HL-60 (cell line): ENCODE data around the gene PRKCE.

Experiments
- DNase-seq, 2 experiments: peaks; one replicate each; pipeline ENCODE4 v3.0.0-alpha.2; 2010 to 2020; ENCODE audit warnings: low read depth in 1 of 2, low spot score in 1 of 2
- H3K27ac ChIP-seq: fragments of 250-450 bp; sonication (Bioruptor Pico); replicated peaks from 2 replicates; pipeline ENCODE4 v1.5.1; 2020; ENCODE audit warnings: mild to moderate bottlenecking, moderate library complexity
- H3K27me3 ChIP-seq: fragments of 250-450 bp; sonication (Bioruptor Pico); 2 replicates; pipeline ENCODE4 v1.5.1; 2021; ENCODE audit warnings: mild to moderate bottlenecking, moderate library complexity; ENCODE audit not compliant: insufficient read depth, poor library complexity, severe bottlenecking
- H3K4me3 ChIP-seq: replicated peaks from 2 replicates; pipeline ENCODE4 v1.5.1; 2011; ENCODE audit warnings: mild to moderate bottlenecking, control low read depth, low read length; ENCODE audit not compliant: insufficient read depth
- GABPA ChIP-seq: IDR thresholded peaks from 2 replicates; pipeline ENCODE4 v1.6.1; 2012; ENCODE audit warnings: low read depth
- POLR2AphosphoS5 ChIP-seq: IDR thresholded peaks from 2 replicates; pipeline ENCODE4 v1.6.1; 2012; ENCODE audit warnings: low read depth
- SPI1 ChIP-seq: IDR thresholded peaks from 2 replicates; pipeline ENCODE4 v1.6.1; 2012; ENCODE audit warnings: low read depth, mild to moderate bottlenecking, borderline replicate concordance
- TF ChIP-seq, protein P1 (sequence below): IDR thresholded peaks from one replicate; pipeline ENCODE4 v1.5.1; 2011; ENCODE audit warnings: low read length, control low read depth, inconsistent platforms; ENCODE audit not compliant: insufficient read depth
- TF ChIP-seq, protein P2 (sequence below): IDR thresholded peaks from 2 replicates; pipeline ENCODE4 v1.6.1; 2012; ENCODE audit warnings: low read depth; ENCODE audit not compliant: insufficient replicate concordance

The PRKCE gene

DNA sequence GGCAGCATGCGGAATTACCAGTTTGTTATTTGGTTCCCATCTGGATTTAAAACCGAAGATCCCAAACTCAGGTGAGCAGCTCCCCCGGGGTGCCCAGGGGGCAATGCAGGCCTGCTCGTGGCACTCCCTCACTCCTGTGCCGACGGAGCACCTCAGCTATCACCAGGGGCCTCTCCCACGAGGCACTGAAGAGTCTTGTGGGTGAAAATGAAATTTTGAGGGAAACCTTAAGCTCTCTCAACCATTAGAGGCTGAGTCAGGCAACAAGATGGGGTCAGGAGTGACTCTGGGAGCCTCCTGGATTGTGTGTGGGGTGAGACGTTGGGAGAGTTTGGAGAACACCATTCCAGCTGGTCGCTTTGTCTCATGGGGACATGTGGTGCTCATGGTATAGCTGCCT is 189.0 kb downstream of the PRKCE start:
- no peak for TF ChIP-seq SPI1
- TF ChIP-seq, protein P1, sequence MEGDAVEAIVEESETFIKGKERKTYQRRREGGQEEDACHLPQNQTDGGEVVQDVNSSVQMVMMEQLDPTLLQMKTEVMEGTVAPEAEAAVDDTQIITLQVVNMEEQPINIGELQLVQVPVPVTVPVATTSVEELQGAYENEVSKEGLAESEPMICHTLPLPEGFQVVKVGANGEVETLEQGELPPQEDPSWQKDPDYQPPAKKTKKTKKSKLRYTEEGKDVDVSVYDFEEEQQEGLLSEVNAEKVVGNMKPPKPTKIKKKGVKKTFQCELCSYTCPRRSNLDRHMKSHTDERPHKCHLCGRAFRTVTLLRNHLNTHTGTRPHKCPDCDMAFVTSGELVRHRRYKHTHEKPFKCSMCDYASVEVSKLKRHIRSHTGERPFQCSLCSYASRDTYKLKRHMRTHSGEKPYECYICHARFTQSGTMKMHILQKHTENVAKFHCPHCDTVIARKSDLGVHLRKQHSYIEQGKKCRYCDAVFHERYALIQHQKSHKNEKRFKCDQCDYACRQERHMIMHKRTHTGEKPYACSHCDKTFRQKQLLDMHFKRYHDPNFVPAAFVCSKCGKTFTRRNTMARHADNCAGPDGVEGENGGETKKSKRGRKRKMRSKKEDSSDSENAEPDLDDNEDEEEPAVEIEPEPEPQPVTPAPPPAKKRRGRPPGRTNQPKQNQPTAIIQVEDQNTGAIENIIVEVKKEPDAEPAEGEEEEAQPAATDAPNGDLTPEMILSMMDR = no peak
- TF ChIP-seq POLR2AphosphoS5 = no peak
- TF ChIP-seq, protein P2, sequence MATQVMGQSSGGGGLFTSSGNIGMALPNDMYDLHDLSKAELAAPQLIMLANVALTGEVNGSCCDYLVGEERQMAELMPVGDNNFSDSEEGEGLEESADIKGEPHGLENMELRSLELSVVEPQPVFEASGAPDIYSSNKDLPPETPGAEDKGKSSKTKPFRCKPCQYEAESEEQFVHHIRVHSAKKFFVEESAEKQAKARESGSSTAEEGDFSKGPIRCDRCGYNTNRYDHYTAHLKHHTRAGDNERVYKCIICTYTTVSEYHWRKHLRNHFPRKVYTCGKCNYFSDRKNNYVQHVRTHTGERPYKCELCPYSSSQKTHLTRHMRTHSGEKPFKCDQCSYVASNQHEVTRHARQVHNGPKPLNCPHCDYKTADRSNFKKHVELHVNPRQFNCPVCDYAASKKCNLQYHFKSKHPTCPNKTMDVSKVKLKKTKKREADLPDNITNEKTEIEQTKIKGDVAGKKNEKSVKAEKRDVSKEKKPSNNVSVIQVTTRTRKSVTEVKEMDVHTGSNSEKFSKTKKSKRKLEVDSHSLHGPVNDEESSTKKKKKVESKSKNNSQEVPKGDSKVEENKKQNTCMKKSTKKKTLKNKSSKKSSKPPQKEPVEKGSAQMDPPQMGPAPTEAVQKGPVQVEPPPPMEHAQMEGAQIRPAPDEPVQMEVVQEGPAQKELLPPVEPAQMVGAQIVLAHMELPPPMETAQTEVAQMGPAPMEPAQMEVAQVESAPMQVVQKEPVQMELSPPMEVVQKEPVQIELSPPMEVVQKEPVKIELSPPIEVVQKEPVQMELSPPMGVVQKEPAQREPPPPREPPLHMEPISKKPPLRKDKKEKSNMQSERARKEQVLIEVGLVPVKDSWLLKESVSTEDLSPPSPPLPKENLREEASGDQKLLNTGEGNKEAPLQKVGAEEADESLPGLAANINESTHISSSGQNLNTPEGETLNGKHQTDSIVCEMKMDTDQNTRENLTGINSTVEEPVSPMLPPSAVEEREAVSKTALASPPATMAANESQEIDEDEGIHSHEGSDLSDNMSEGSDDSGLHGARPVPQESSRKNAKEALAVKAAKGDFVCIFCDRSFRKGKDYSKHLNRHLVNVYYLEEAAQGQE = no peak
- TF ChIP-seq GABPA = no peak
- no peak overlapping the region for H3K27ac ChIP-seq
- DNase-seq = no peak
- H3K27me3 ChIP-seq = no peaks in the 10 kb centered on the region
- no peak overlapping the region for H3K4me3 ChIP-seq

DNA sequence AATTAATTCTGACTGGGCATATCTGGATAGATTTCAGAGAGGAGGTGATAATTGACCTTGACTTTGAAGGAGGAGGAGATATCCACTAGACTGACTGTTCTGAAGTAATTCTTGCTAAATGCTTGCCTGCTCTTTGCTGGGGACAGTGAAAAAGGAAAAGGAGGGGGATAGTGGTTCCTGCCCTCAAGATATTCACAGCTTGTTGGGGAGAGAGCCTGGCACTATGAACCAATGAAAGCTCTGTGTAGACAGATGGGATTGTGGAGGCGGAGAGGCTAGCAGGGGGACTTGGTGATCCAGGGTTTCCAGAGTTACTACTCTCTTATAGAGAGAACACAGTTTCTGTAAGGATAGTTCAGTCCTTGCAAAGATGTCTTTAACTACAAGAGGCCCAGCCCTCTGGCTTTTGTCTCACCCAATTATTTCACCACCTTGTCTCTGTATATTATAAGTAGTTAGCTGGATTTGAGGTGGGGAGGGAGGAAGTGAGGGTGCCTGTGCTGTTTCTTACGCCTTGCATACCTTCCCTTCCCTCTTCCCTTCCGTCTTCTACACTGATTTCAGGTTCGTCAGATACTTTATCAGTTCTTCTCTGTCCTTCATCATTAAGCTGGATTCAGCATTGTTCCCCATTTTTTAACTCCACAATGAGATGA is 190.4 kb downstream of the PRKCE start:
- H3K27ac ChIP-seq = no peak overlapping the region
- TF ChIP-seq, protein P1 = no peak
- no peak for TF ChIP-seq POLR2AphosphoS5
- no peak; the same call in 1 of the 2 replicates for TF ChIP-seq SPI1
- TF ChIP-seq, protein P2 = no peak
- no peak for TF ChIP-seq GABPA
- H3K4me3 ChIP-seq = no peak overlapping the region
- DNase-seq = no peak
- no peaks in the 10 kb centered on the region for H3K27me3 ChIP-seq

DNA sequence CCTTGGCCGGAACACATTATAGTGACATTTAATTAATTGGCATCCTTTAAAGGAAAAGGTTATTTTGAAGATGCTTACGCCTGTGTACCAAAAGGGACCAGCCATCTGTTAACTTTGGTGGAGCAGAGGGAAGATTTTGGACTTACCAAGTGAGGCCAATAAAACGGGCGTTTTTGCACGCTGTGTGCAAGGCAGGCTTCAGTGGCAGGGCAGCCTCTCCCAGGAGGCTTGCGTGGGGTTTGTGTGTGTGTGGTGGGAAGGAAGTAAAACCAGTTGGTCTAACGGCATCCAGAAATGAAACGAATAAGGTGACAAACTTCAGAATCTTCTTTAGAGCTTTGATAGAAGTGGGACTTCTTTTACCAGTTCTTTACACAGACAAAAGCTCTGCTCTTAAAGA is 191.7 kb downstream of the PRKCE start:
- Histone ChIP-seq H3K4me3 (no peak overlapping the region), H3K27ac (peak overlapping the region; percentile 32; the same call in 1 of the 2 replicates)
- DNase-seq = peak in 1 of 2 experiments; percentile 37

More for the DNA sequence above, 191.7 kb downstream of the PRKCE start:
- TF ChIP-seq GABPA = no peak
- TF ChIP-seq, protein P2 = no peak
- TF ChIP-seq, protein P1 = no peak
- no peak for TF ChIP-seq SPI1
- TF ChIP-seq POLR2AphosphoS5 = no peak
- no peaks in the 10 kb centered on the region for H3K27me3 ChIP-seq
